H9 (cell line): Measurements from ENCODE around the gene ALDH1A3. TPM values are rescaled to one million over a fixed set of nuclear protein-coding genes. Genes with fewer than 3 reads are reported as not detected.

ENCODE experiments used
- DNase-seq: peaks from one replicate; pipeline ENCODE4 v3.0.0-alpha.2; 2017
- H2AFZ ChIP-seq: one replicate; pipeline ENCODE4 v1.6.1; 2013; ENCODE audit warnings: mild to moderate bottlenecking, low read length, control low read depth, moderate library complexity
- H2AK5ac ChIP-seq: 2 replicates; pipeline ENCODE4 v1.6.1; 2013; ENCODE audit warnings: low read length, control low read depth, mixed read lengths; ENCODE audit not compliant: insufficient read length
- H2BK120ac ChIP-seq: one replicate; pipeline ENCODE4 v1.6.1; 2013; ENCODE audit warnings: low read depth, mild to moderate bottlenecking, low read length, control low read depth, inconsistent platforms; ENCODE audit not compliant: poor library complexity, severe bottlenecking
- H2BK12ac ChIP-seq: 2 replicates; pipeline ENCODE4 v1.6.1; 2013; ENCODE audit warnings: low read length, control low read depth, mixed read lengths, low read depth; ENCODE audit not compliant: insufficient read length
- H2BK15ac ChIP-seq: 2 replicates; pipeline ENCODE4 v1.6.1; 2013; ENCODE audit warnings: low read depth, low read length, control low read depth
- H2BK20ac ChIP-seq: one replicate; pipeline ENCODE4 v1.6.1; 2013; ENCODE audit warnings: low read depth, mild to moderate bottlenecking, low read length, control low read depth, inconsistent platforms; ENCODE audit not compliant: poor library complexity, severe bottlenecking
- H2BK5ac ChIP-seq: 2 replicates; pipeline ENCODE4 v1.6.1; 2013; ENCODE audit warnings: low read length, control low read depth, mixed read lengths; ENCODE audit not compliant: insufficient read length
- H3K14ac ChIP-seq: 2 replicates; pipeline ENCODE4 v1.6.1; 2013; ENCODE audit warnings: low read length, control low read depth; ENCODE audit not compliant: insufficient read depth
- H3K18ac ChIP-seq: 2 replicates; pipeline ENCODE4 v1.6.1; 2013; ENCODE audit warnings: low read depth, mild to moderate bottlenecking, mixed read lengths, low read length, control low read depth; ENCODE audit not compliant: insufficient read length
- H3K23ac ChIP-seq: 2 replicates; pipeline ENCODE4 v1.6.1; 2013; ENCODE audit warnings: low read length, control low read depth, mixed read lengths, low read depth; ENCODE audit not compliant: insufficient read length
- H3K23me2 ChIP-seq: 2 replicates; pipeline ENCODE4 v1.6.1; 2013; ENCODE audit warnings: low read depth, mild to moderate bottlenecking, mixed read lengths, low read length, control low read depth; ENCODE audit not compliant: insufficient read length, poor library complexity, severe bottlenecking
- H3K27ac ChIP-seq: 2 replicates; pipeline ENCODE4 v1.5.1; 2013; ENCODE audit warnings: low read length, control low read depth, mixed read lengths, low read depth; ENCODE audit not compliant: insufficient read length
- H3K27me3 ChIP-seq: 2 replicates; pipeline ENCODE4 v1.6.1; 2013; ENCODE audit warnings: low read length, control low read depth, inconsistent platforms; ENCODE audit not compliant: insufficient read depth
- H3K4ac ChIP-seq: 2 replicates; pipeline ENCODE4 v1.6.1; 2013; ENCODE audit warnings: low read depth, mild to moderate bottlenecking, control low read depth, inconsistent platforms, low read length, moderate library complexity
- H3K4me1 ChIP-seq: 2 replicates; pipeline ENCODE4 v1.6.1; 2013; ENCODE audit warnings: low read length, control low read depth, inconsistent platforms; ENCODE audit not compliant: insufficient read depth
- H3K4me2 ChIP-seq: 2 replicates; pipeline ENCODE4 v1.6.1; 2013; ENCODE audit warnings: low read length, control low read depth, mixed read lengths; ENCODE audit not compliant: insufficient read length, insufficient read depth
- H3K56ac ChIP-seq: 2 replicates; pipeline ENCODE4 v1.6.1; 2013; ENCODE audit warnings: low read depth, mild to moderate bottlenecking, mixed read lengths, low read length, control low read depth; ENCODE audit not compliant: insufficient read length
- H3K79me1 ChIP-seq: 2 replicates; pipeline ENCODE4 v1.6.1; 2013; ENCODE audit warnings: low read depth, mild to moderate bottlenecking, moderate library complexity, low read length, control low read depth, inconsistent platforms; ENCODE audit not compliant: insufficient read depth, poor library complexity, severe bottlenecking
- H3K79me2 ChIP-seq: 2 replicates; pipeline ENCODE4 v1.6.1; 2013; ENCODE audit warnings: low read length, control low read depth, inconsistent platforms; ENCODE audit not compliant: insufficient read depth
- H3K9ac ChIP-seq: 2 replicates; pipeline ENCODE4 v1.6.1; 2013; ENCODE audit warnings: low read length, control low read depth, mixed read lengths; ENCODE audit not compliant: insufficient read length; ENCODE audit errors: extremely low read depth
- H3K9me3 ChIP-seq: one replicate; pipeline ENCODE4 v1.6.1; 2013; ENCODE audit warnings: low read depth, low read length, inconsistent platforms; ENCODE audit not compliant: control insufficient read depth
- H3T11ph ChIP-seq: one replicate; pipeline ENCODE4 v1.6.1; 2013; ENCODE audit warnings: mild to moderate bottlenecking, low read length, control low read depth, inconsistent platforms
- H4K20me1 ChIP-seq: one replicate; pipeline ENCODE4 v1.6.1; 2013; ENCODE audit not compliant: control insufficient read depth, insufficient read length, insufficient read depth
- H4K5ac ChIP-seq: 2 replicates; pipeline ENCODE4 v1.6.1; 2013; ENCODE audit warnings: low read depth, mild to moderate bottlenecking, mixed read lengths, low read length, control low read depth; ENCODE audit not compliant: insufficient read length
- H4K8ac ChIP-seq: replicated peaks from 2 replicates; pipeline ENCODE4 v1.6.1; 2013; ENCODE audit warnings: low read length, control low read depth, mixed read lengths, low read depth; ENCODE audit not compliant: insufficient read length
- H4K91ac ChIP-seq: 2 replicates; pipeline ENCODE4 v1.6.1; 2013; ENCODE audit warnings: low read depth, mild to moderate bottlenecking, moderate library complexity, mixed read lengths, low read length, control low read depth; ENCODE audit not compliant: insufficient read length
- H3K27ac Mint-ChIP-seq, 3 experiments: 2 replicates in 2 of 3; 3 replicates in 1 of 3; pipeline ENCODE4 v1.8.0; 2020 to 2021; ENCODE audit warnings: mixed read lengths in 3 of 3, mild to moderate bottlenecking in 1 of 3, moderate library complexity in 1 of 3
- H3K27me3 Mint-ChIP-seq: 2 replicates; pipeline ENCODE4 v1.8.0; 2021; ENCODE audit warnings: low read depth, mild to moderate bottlenecking, moderate library complexity, mixed read lengths
- H3K36me3 Mint-ChIP-seq, 3 experiments: 2 replicates in 2 of 3; 3 replicates in 1 of 3; pipeline ENCODE4 v1.8.0; 2020 to 2021; ENCODE audit warnings: low read depth in 3 of 3, mixed read lengths in 3 of 3; ENCODE audit not compliant: insufficient read depth in 1 of 3
- H3K4me1 Mint-ChIP-seq, 2 experiments: 2 replicates each; pipeline ENCODE4 v1.8.0; 2020; ENCODE audit warnings: mixed read lengths in 2 of 2
- H3K4me3 Mint-ChIP-seq, 2 experiments: 2 replicates in 1 of 2; 3 replicates in 1 of 2; pipeline ENCODE4 v1.8.0; 2020 to 2021; ENCODE audit warnings: mild to moderate bottlenecking in 2 of 2, mixed read lengths in 2 of 2, moderate library complexity in 1 of 2
- H3K9me3 Mint-ChIP-seq, 2 experiments: 2 replicates in 1 of 2; 3 replicates in 1 of 2; pipeline ENCODE4 v1.8.0; 2020; ENCODE audit warnings: mild to moderate bottlenecking in 2 of 2, mixed read lengths in 2 of 2, moderate library complexity in 1 of 2
- WGBS: extraction: QIAGEN DNeasy Blood & Tissue Kit; methylation state at CpG from one replicate; pipeline ENCODE4 v1.1.7; 2013; ENCODE audit warnings: missing lambda C conversion rate, low lambda C conversion rate, mixed read lengths; ENCODE audit not compliant: insufficient read length; ENCODE audit errors: extremely low coverage; 5-methylcytosine and 5-hydroxymethylcytosine counted together
- total RNA-seq: library from RNA; stranded (reverse); gene quantifications from 2 replicates; pipeline ENCODE4 v1.2.1, GENCODE V29; 2021
- TF ChIP-seq, protein P1 (sequence below): fragments of 200-600 bp; sonication (generic); conservative IDR thresholded peaks from 3 replicates; pipeline ENCODE4 v1.8.0; 2021; ENCODE audit warnings: antibody characterized with exemption, mild to moderate bottlenecking

Gene ALDH1A3
- total RNA-seq, 1 experiment from 2014 or later, result 9.2 TPM

DNA sequence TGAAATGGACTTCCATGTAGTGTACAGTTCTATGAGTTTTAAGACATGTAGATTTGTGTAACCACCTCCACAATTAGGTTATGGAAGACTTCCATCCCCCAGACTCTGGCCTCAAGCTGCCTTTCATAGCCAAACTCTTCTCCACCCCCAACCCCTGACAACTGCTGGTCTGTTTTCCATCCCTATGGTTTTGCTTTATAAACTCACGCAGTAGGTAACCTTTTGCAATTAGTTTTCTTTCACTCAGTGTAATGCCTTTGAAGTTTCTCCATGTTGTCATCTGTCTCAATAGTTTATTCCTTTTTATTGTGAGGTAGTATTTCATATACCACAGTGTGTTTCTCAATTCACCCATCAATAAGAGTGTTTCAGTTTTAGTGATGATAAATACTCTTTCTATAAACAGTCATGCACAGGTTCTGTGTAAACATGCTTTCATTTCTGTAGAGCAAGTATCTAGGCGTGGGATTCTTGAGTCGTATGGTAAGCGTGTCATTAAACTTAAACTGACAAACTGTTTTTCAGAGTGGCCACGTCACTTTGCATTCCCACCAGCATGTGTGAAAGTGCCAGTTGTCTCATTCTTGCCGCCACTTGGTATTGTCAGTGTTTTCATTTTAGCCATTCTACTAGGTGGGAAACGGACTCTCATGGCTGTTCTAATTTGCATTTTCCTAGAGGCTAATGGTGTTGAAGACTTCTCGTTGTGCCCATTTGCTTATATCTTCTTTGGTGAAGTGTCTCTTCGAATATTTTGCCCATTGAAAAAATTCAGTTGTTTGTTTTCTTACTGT lies 47.3 kb upstream of the ALDH1A3 start:
- no peak overlapping the region for H2AFZ ChIP-seq
- no peak overlapping the region for H2AK5ac ChIP-seq
- H2BK15ac ChIP-seq, result no peak overlapping the region
- H3K18ac ChIP-seq, result no peak overlapping the region
- no peak for DNase-seq
- no peak overlapping the region for H3K4ac ChIP-seq
- no peaks in the 10 kb centered on the region for H3K4me1 ChIP-seq
- no peak overlapping the region for H3K14ac ChIP-seq
- no peak overlapping the region for H3K4me2 ChIP-seq
- no CpG with 5 or more reads among the region's 9 CpGs for WGBS
- no peak overlapping the region for H2BK5ac ChIP-seq
- no peak overlapping the region for H3T11ph ChIP-seq
- no peak overlapping the region for H4K91ac ChIP-seq
- no peaks in the 10 kb centered on the region for H3K9me3 ChIP-seq
- no peaks in the 10 kb centered on the region for H3K79me1 ChIP-seq
- peaks cover 6 to 8% of the 10 kb centered on the region in 2 experiments; a peak in 3 of 5 replicates for H3K9me3 Mint-ChIP-seq
- no peaks in the 10 kb centered on the region for H3K23me2 ChIP-seq
- TF ChIP-seq, protein P1, sequence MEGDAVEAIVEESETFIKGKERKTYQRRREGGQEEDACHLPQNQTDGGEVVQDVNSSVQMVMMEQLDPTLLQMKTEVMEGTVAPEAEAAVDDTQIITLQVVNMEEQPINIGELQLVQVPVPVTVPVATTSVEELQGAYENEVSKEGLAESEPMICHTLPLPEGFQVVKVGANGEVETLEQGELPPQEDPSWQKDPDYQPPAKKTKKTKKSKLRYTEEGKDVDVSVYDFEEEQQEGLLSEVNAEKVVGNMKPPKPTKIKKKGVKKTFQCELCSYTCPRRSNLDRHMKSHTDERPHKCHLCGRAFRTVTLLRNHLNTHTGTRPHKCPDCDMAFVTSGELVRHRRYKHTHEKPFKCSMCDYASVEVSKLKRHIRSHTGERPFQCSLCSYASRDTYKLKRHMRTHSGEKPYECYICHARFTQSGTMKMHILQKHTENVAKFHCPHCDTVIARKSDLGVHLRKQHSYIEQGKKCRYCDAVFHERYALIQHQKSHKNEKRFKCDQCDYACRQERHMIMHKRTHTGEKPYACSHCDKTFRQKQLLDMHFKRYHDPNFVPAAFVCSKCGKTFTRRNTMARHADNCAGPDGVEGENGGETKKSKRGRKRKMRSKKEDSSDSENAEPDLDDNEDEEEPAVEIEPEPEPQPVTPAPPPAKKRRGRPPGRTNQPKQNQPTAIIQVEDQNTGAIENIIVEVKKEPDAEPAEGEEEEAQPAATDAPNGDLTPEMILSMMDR, result no peak
- no peak overlapping the region for H3K9ac ChIP-seq
- no peak overlapping the region for H2BK12ac ChIP-seq
- no peak overlapping the region for H4K5ac ChIP-seq
- peaks cover 7 to 9% of the 10 kb centered on the region in 2 experiments; a peak in 2 of 4 replicates for H3K4me1 Mint-ChIP-seq
- H3K27me3 ChIP-seq, result no peaks in the 10 kb centered on the region
- peaks cover 0 to 5% (median 3%) of the 10 kb centered on the region in 3 experiments; a peak in 2 of 7 replicates for H3K36me3 Mint-ChIP-seq
- no peak overlapping the region for H2BK120ac ChIP-seq
- H4K8ac ChIP-seq, result no peak overlapping the region
- H2BK20ac ChIP-seq, result no peak overlapping the region
- no peaks in the 10 kb centered on the region for H4K20me1 ChIP-seq
- no peak overlapping the region for H3K4me3 Mint-ChIP-seq
- no peaks in the 10 kb centered on the region for H3K79me2 ChIP-seq
- peaks cover 3% of the 10 kb centered on the region; the same call in 1 of the 2 replicates for H3K27me3 Mint-ChIP-seq
- no peak overlapping the region for H3K56ac ChIP-seq
- no peak overlapping the region for H3K27ac ChIP-seq
- no peak overlapping the region for H3K23ac ChIP-seq
- no peak overlapping the region for H3K27ac Mint-ChIP-seq
